Measurements from ENCODE around the gene KCNB1.

KCNB1 gene

GRCh38 chr20:49482621-49483017 is at the start of gene KCNB1:
KCNB1 (minus strand) TSS chr20:49482668; CDS start chr20:49482480, 188 bp downstream.
- DNase-seq = peak; percentile 52

GRCh38 chr20:49529470-49529869 is 47.0 kb upstream of the KCNB1 start:
- DNase-seq = no peak

DNA sequence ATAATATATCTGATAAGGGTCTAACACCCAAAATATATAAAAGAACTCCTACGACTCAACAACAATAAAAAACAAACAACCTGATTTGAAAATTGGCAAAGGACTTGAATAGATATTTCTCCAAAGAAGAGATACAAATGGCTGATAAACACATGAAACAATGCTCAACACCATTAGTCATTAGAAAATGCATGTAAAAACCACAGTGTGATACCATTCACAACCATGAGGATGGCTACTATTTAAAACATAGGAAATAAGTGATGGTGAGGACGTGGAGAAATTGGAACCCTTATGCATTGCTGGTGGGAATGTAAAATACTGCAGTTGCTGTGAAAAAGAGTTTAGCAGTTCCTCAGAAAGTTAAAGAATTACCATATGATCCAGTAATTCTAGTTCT is 44.1 kb upstream of the KCNB1 start:
- DNase-seq = no peak

DNA sequence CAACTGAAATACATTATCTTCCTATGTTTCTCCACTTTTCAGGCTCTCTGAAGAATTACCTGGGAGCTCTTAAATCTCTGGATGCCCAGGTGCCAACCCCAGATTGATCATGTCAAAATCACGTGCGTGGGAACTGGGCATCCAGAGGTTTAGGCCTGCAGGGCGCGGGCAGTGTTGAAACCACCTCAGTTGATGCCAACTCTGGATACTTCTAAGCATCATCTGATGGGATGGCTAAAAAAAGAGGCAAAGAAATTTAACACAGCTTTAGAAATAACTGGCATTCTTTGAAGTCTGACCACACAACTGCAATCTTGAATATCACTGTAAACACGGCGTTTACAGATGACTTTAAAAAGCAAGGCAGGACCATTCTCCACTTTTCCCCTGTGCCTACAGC is 43.6 kb upstream of the KCNB1 start:
- DNase-seq = no peak

GRCh38 chr20:49523767-49524360 is 41.4 kb upstream of the KCNB1 start:
- DNase-seq = no peak

- DNase-seq = no peak
Measured at GRCh38 chr20:49521356-49521755, 38.9 kb upstream of the KCNB1 start.

GRCh38 chr20:49519777-49520359 is 37.4 kb upstream of the KCNB1 start:
- DNase-seq = no peak

GRCh38 chr20:49519212-49519712 is 36.8 kb upstream of the KCNB1 start:
- no peak for DNase-seq

DNA sequence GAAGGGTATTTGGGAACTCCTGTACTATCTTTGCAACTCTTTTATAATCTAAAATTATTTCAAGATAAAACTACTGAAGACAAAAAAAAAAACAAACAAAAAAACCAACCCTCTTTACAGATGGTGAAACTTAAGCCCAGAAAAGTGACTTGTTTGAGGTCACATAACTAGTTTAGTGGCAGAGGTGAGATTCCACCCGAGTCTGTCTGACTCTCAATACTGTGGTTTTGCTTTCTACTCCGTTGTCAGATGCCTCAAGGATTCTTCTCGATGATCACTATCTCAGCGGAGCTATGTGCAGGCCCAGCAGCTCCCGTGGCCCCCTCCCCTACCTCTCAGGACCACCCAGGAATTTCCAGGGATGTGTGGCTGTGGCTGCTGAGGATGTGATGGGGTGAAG is 36.1 kb upstream of the KCNB1 start:
- DNase-seq = no peak

GRCh38 chr20:49517805-49518100 is 35.3 kb upstream of the KCNB1 start:
- DNase-seq = no peak

DNA sequence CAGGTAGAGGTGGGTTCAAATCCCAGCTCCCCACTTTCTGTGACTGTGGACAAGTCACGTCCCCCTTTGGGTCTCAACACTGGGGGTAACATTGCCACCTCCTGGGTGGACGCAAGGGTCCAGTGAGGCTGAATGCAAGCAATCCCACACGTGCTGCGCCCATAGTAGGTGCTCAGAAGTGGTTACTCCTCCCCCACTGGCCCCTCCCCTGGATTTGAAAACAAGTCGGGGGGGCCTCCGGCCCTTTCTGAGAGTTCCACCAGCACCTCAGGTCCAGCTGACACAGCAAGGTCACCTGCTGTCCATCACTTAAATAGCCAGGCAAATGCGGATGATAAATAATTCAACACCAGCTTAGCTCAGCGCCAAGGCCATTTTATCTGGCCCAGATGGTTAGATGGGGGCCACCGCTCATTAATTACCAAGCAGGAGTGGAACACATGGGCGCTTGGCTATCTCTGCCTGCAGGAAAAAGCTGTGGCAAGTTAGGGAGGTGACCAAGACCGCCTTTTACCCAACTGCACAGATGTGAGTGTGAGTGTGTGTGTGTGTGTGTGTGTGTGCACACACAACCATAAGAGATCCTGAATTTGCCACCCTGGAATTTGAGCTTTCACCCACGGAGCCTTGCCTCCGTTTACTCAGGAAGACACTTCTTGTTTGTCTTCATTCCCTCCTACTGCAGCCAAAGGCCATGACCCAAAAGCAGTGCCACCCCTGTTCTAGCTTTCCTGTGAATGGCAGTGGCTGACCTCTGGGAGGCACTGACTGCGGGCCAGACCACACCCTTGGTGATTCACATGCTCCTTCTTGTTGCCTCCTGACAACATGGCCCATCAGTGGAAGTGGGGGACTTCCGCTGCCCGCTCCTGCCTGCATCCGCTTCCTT is 34.7 kb upstream of the KCNB1 start:
- no peak for DNase-seq

GRCh38 chr20:49515586-49515985 is 33.1 kb upstream of the KCNB1 start:
- DNase-seq = no peak

- DNase-seq = no peak
Measured at GRCh38 chr20:49513517-49513916, 31.0 kb upstream of the KCNB1 start.

- DNase-seq = no peak
Measured at GRCh38 chr20:49513009-49513408, 30.5 kb upstream of the KCNB1 start.

- DNase-seq = no peak
Measured at GRCh38 chr20:49511788-49512525, 29.5 kb upstream of the KCNB1 start.

- no peak for DNase-seq
Measured at GRCh38 chr20:49510562-49511122, 28.2 kb upstream of the KCNB1 start.

GRCh38 chr20:49508435-49509199 is 26.1 kb upstream of the KCNB1 start:
- DNase-seq = no peak

GRCh38 chr20:49507741-49508434 is 25.4 kb upstream of the KCNB1 start:
- no peak for DNase-seq

- DNase-seq = no peak
Measured at GRCh38 chr20:49505518-49505917, 23.1 kb upstream of the KCNB1 start.

- no peak for DNase-seq
Measured at GRCh38 chr20:49503176-49503575, 20.7 kb upstream of the KCNB1 start.

DNA sequence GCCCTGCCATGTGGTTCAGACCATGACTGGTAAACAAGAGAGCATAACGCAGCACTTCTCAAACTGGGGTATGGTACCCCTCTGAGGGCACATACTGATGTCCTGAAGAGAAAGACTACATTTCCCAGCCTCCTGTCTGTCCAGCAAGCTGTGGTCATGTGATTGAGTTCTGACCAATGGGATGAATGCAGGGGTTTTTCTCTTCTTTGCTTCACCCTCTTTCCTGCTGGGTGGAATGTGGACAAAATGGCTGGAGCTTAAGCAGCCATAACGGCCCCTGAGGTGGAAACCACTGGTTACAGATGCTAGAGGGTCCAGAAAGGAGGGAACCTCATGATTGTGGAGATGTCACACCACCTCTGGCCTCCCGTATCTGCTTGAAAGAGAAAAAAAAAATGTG is 19.4 kb upstream of the KCNB1 start:
- DNase-seq = no peak

DNA sequence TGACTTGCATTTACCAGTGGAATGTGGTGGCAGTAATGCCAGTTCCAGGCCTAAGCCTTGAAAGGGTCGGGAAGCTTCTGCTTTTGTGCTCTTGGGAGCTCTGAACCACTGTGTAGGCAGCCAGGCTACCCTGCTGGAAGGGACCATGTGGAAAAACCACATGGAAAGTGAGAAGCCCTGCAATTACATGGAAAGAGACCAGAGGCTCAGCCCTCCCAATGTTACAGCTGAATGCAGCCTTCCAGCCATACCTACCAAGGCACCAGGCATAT is 14.9 kb upstream of the KCNB1 start:
- DNase-seq = no peak
